Measurements from ENCODE around the gene CCDC12. TPM values are rescaled to one million over a fixed set of nuclear protein-coding genes. Genes with fewer than 3 reads are reported as not detected.
A peak's percentile ranks its signal among the peaks of the same experiment; 100 is the strongest.

The CCDC12 gene
- total RNA-seq, 4 donors from 2014 or later: 56.1 to 86.8 (median 81.6) TPM

GRCh38 chr3:46897829-46898320 is 78.7 kb downstream of the CCDC12 start:
- Histone ChIP-seq H3K9me3 (no peaks in the 10 kb centered on the region), H3K4me1 (peaks cover 34% of the 10 kb centered on the region), H3K36me3 (no peaks in the 10 kb centered on the region), H3K27ac (no peak overlapping the region), H3K27me3 (peaks cover 13% of the 10 kb centered on the region), H3K4me3 (no peak overlapping the region)
- WGBS: 84% methylated on average over 11 of the region's 15 CpGs
- no peak for DNase-seq (ENCODE audit: low spot score in 2 of 2)
- TF ChIP-seq POLR2AphosphoS5 (IDR thresholded peaks at IDR 0.05) (no peak), EP300 (IDR thresholded peaks at IDR 0.05) (no peak), POLR2A (IDR thresholded peaks at IDR 0.05) (no peak), CTCF (IDR thresholded peaks at IDR 0.05) (no peak)

DNA sequence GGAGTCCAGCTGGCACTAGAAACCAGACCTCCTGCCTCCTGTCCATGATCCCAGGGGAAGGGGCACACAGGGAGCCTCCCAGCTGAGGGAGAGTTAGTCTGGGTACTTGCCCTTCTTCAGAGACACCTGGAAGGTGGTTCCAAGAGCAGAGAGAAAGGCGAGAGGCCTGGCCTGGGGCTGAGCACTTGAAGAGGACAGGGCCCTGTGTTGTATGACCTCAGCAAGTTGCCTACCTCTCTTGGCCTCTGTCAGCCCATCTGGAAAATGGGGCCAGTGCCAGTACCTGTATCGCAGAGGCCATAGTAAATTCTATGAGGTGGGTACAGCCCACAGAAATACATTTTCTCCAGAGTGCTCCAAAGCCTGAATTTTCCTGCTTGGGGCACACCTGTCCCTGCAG is 79.5 kb downstream of the CCDC12 start:
- Histone ChIP-seq H3K4me1 (peaks cover 42% of the 10 kb centered on the region), H3K4me3 (no peak overlapping the region), H3K27ac (no peak overlapping the region), H3K36me3 (no peaks in the 10 kb centered on the region), H3K27me3 (peaks cover 13% of the 10 kb centered on the region), H3K9me3 (no peaks in the 10 kb centered on the region)
- DNase-seq (ENCODE audit: low spot score in 2 of 2): no peak
- WGBS: 86% methylated on average over 1 of the region's 2 CpGs
- TF ChIP-seq CTCF (IDR thresholded peaks at IDR 0.05): no peak
- no peak for TF ChIP-seq POLR2A (IDR thresholded peaks at IDR 0.05)
- TF ChIP-seq POLR2AphosphoS5 (IDR thresholded peaks at IDR 0.05): no peak
- no peak for TF ChIP-seq EP300 (IDR thresholded peaks at IDR 0.05)

DNA sequence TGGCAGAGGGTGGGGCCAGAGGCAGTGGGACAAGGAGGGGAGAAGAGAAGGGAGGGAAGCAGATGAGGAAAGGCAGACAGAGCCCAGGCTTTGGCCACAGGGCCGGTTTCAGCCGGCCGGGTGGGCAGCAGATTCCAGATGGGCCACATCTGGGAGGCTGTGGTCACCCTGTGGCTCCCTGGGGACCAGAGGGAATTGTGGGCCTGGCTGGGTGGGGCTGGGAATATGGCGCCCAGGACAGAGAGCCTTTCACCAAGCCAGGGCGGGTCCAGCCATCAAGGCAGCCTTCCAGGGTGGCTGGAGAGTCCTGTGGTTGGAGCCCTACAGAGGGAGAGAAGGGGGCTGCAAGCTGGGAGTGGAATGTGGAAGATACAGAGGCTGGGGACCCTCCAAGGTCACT is 80.2 kb downstream of the CCDC12 start:
- TF ChIP-seq EP300 (IDR thresholded peaks at IDR 0.05): no peak
- TF ChIP-seq POLR2A (IDR thresholded peaks at IDR 0.05): no peak
- no peak for TF ChIP-seq CTCF (IDR thresholded peaks at IDR 0.05)
- TF ChIP-seq POLR2AphosphoS5 (IDR thresholded peaks at IDR 0.05): no peak
- H3K4me3 ChIP-seq: no peak overlapping the region
- H3K27ac ChIP-seq: no peak overlapping the region
- no peaks in the 10 kb centered on the region for H3K9me3 ChIP-seq
- H3K36me3 ChIP-seq: no peaks in the 10 kb centered on the region
- peaks cover 48% of the 10 kb centered on the region for H3K4me1 ChIP-seq
- H3K27me3 ChIP-seq: peaks cover 13% of the 10 kb centered on the region
- no peak for DNase-seq (ENCODE audit: low spot score in 2 of 2)
- 63% methylated on average over 5 of the region's 5 CpGs for WGBS

DNA sequence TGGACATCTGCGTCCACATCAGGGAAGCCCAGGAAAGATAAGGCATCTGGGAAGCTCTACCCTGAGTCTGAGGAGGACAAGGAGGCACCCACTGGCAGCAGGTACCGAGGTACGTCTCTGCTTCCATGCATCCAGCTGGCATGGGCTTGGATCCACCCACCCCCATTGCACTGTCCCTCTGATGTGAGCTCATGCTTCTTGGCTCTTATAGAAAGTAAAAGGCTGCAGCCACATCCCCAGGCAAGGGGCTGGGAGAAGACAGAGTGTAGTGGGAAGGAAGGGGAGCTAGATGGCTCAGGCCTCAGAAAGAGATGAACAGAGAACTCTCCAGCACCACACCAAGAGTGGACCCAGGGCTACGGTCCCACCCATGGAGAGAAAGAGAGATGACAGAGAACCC is 80.8 kb downstream of the CCDC12 start:
- Histone ChIP-seq H3K4me3 (no peak overlapping the region), H3K27ac (no peak overlapping the region), H3K27me3 (peaks cover 13% of the 10 kb centered on the region), H3K36me3 (no peaks in the 10 kb centered on the region), H3K9me3 (no peaks in the 10 kb centered on the region), H3K4me1 (peaks cover 48% of the 10 kb centered on the region)
- WGBS: 60% methylated on average over 4 of the region's 4 CpGs
- no peak for DNase-seq (ENCODE audit: low spot score in 2 of 2)
- no peak for TF ChIP-seq EP300 (IDR thresholded peaks at IDR 0.05)
- no peak for TF ChIP-seq POLR2AphosphoS5 (IDR thresholded peaks at IDR 0.05)
- no peak for TF ChIP-seq CTCF (IDR thresholded peaks at IDR 0.05)
- TF ChIP-seq POLR2A (IDR thresholded peaks at IDR 0.05): no peak

GRCh38 chr3:46895204-46895660 is 81.3 kb downstream of the CCDC12 start:
- Histone ChIP-seq H3K9me3 (no peaks in the 10 kb centered on the region), H3K4me1 (peaks cover 48% of the 10 kb centered on the region), H3K4me3 (no peak overlapping the region), H3K27ac (no peak overlapping the region), H3K36me3 (no peaks in the 10 kb centered on the region), H3K27me3 (peaks cover 13% of the 10 kb centered on the region)
- no peak for DNase-seq (ENCODE audit: low spot score in 2 of 2)
- TF ChIP-seq EP300 (IDR thresholded peaks at IDR 0.05): no peak
- no peak for TF ChIP-seq POLR2A (IDR thresholded peaks at IDR 0.05)
- TF ChIP-seq POLR2AphosphoS5 (IDR thresholded peaks at IDR 0.05): no peak
- peak; percentile 64 to 80 for TF ChIP-seq CTCF (IDR thresholded peaks at IDR 0.05)
- WGBS: 20% methylated on average over 5 of the region's 5 CpGs

Measured in suprapubic skin (tissue), 4 donors.